Activated effector memory CD4-positive, alpha-beta T cell treated with anti-CD3 and anti-CD28 coated beads, Interleukin-2, amount 50 U/mL, for 16 hours (primary cell): ENCODE data around the gene ZNF689.
"Not testable (repeated sequence)": the region's sequence is repeated elsewhere in the genome, so short reads cannot be mapped to it uniquely, and the experiment has no call there.

Source experiments
- DNase-seq: peaks from one replicate; pipeline ENCODE4 v3.0.0-alpha.2; 2020

ZNF689 gene

DNA sequence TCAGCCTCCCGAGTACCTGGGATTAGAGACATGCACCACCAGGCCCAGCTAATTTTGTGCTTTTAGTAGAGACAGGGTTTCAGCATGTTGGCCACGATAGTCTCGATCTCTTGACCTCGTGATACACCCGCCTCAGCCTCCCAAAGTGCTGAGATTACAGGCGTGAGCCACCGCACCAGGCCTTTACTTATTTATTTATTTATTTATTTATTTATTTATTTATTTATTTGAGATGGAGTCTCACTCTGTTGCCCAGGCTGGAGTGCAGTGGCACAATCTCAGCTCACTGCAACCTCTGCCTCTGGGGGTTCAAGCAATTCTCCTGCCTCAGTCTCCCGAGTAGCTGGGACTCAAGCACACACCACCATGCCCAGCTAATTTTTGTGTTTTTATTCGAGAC lies 19.3 kb downstream of the ZNF689 start:
- DNase-seq = not testable (repeated sequence)

- DNase-seq = not testable (repeated sequence)
These were observed 20.6 kb downstream of the ZNF689 start for GRCh38 chr16:30589582-30589981.

GRCh38 chr16:30588651-30589050 lies 21.5 kb downstream of the ZNF689 start:
- DNase-seq = no peak

DNA sequence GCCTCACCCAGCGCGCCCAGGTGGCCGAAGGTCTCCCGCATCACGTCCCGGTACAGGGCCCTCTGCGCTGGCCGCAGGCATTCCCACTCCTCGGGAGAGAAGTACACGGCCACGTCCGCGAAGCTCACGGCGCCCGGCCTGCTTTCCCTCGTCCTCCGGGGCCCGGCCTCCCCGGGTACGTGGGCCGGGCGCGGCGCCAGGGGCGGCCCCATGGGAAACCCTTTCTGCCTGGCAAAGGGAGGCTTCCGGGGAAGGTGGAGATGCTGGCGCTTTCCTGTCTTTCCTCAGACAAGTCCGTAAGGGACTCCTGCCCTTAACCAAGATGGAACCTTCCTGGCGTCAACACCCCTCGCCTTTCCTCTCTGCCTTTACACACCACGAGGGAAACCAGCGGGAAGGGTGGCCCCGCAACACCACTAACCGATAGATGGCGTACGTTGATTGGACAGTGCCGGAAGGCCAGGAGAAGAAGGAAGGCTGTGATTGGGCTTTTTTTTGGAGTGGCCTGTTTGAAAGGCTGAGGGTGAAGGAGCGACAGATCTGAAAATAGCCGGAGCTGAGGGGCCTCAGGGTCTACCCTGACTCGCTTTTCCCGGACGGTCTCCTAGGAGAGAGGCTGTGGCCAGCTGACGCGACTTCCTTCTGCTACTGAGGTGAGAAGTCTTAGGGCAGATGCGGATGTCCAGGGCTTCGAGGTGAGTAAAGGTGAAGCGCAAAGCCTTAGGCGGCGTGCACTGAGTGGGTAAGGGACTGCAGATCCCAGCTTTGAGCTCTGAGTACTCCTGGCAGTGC lies 24.6 kb downstream of the ZNF689 start, which contains the start of gene ZNF785:
ZNF785 (minus strand) TSS at position 298 of the 792 bp plus-strand sequence; CDS start at position 212, 86 bp downstream.
- DNase-seq = peak; percentile 96

DNA sequence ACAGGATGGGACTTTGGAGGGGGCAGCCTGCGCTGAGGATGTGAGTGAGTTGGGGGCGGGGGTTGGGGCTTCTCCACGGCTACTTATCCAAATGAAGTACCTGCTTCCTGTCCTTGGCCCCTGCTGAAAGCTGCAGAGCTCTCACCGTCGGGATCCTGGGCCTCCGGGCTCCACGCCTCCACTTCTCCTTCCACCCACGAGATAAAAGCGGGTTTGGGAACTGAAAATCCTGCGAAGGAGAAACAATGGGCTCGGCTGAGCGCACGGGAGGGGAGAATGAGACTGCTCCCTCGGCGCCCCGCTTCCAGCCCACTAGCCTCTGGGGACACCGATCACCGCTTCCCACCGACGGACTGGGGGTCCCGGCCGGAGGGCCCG lies 25.2 kb downstream of the ZNF689 start:
- no peak for DNase-seq

DNA sequence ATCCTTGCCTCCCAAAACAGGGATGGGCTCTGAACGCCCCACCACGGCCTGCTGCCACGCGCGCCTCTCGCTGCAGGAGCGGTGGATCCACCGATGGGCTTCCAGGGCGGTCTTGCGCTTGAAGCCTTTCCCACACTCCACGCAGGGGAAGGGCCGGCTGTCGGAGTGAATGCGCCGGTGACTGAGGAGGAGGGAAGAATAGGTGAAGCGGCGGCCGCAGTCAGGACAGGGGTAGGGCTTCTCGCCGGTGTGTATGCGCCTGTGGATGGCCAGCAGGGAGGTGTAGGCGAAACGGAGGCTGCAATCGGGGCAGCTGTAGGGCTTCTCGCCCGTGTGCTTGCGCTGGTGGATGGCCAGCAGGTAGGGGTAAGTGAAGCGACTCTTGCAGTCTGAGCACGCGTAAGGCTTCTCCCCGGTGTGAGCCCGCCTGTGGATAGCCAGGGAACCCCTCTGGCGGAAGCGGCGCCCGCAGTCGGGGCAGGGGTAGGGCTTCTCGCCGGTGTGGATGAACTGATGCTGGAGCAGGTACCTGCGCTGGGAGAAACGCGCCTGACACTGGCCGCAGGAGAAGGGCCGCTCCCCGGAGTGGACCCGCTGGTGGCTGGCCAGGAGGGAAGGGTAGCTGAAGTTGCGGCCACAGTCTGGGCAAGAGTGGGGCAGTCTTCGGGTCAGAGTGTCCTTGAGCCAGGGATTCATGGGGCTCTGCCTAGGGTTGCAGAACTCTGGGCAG lies 27.4 kb downstream of the ZNF689 start:
- no peak for DNase-seq

GRCh38 chr16:30581457-30581856 lies 28.7 kb downstream of the ZNF689 start:
- no peak for DNase-seq

GRCh38 chr16:30574678-30575077 lies 35.5 kb downstream of the ZNF689 start:
- no peak for DNase-seq

DNA sequence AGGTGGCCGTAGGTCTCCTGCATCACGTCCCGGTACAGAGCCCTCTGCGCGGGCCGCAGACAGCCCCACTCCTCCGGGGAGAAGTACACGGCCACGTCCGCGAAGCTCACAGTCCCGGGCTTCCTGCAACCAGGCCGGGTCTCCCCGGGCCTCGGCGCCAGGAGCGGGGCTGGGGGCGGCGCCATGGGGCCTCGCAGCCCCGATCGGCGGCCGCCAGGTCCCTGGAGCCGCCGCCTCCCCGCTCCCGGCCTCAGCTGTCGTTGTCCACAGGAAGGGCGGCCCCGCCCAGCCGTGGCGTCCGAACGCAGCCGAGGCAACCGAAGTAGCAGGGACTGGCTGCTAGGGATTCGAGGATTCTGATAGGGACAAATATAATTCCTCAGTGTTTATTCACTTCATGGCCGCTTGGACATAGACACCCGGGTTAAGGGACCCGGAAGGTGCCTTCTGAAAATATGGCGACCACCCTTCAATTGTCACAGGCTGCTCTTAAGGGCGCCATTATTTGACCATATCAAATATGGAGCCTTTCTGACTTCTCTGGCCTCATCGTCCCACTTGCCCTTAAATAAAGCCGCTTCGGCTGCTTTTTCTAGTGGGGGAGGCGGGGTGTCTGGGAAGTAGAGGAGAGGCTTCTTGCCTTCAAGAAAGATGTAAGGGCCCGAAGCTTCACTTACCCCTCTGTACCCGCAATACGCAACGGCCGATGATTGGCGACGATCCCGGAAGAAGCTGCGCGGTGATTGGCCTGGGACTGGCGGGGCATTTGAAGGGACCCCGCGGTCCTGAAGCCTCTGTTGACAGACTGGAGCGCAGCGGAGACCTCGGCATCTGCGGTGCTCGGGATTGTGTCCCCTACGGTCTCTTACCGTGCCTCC lies 38.5 kb downstream of the ZNF689 start, which contains the start of gene ZNF688:
ZNF688 (minus strand) TSS at position 270 of the 878 bp plus-strand sequence; CDS start at position 185, 85 bp downstream.
- peak; percentile 98 for DNase-seq

GRCh38 chr16:30570636-30571444 lies 39.3 kb downstream of the ZNF689 start:
- no peak for DNase-seq

- DNase-seq = no peak
These were observed 40.2 kb downstream of the ZNF689 start for GRCh38 chr16:30569746-30570635.

DNA sequence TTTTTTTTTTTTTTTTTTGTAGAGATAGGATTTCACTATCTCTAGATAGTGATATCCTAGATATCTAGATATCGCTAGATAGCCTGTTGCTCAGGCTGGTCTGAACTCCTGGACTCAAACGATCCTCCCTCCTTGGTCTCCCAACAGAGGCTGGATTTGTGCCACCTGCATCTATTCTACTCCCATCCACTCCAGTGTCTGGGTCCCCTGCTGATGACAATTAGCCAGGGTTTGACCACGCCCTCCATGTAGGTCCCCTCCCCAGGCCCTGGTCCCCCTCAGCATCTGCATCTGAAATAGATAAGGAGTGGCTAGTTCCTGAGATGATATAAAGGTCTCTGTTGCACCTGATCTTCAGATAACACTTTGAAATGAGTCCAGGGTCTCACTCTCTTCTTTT lies 40.9 kb downstream of the ZNF689 start:
- no peak for DNase-seq

GRCh38 chr16:30567991-30568638 lies 42.1 kb downstream of the ZNF689 start:
- DNase-seq = peak; percentile 80

DNA sequence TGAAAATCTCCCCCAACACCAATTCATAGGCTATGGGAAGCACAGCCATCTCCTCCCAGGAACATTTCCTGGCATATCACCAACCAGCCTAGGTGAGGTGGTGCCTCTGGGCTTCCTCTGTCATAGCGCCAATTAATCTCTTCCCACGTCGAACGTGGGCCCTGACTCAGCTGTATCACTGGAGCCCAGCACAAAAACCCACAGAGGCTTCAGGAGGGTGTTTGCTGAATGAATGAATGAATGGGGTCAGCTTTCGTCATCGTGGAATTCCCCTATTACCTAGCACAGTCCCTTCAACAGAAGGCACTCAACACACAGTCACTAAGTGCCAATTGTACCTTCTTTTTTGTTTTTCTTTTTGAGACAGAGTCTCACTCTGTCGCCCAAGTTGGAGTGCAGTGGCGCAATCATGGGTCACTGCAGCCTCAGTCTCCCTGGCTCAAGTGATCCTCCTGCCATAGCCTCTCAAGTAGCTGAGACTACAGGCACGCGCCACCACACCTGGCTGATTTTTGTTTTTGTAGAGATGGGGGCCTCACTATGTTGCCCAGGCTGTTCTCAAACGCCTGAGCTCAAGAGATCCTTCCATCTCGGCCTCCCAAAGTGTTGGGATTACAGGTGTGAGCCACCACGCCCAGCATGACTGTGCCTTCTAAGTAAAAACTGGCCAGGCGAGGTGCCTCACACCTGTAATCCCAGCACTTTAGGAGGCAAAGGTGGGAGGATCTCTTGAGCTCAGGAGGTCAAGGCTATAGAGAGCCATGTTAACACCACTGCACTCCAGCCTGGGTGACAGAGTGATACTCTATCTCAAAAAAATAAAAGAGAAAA lies 42.8 kb downstream of the ZNF689 start:
- DNase-seq = peak; percentile 90

DNA sequence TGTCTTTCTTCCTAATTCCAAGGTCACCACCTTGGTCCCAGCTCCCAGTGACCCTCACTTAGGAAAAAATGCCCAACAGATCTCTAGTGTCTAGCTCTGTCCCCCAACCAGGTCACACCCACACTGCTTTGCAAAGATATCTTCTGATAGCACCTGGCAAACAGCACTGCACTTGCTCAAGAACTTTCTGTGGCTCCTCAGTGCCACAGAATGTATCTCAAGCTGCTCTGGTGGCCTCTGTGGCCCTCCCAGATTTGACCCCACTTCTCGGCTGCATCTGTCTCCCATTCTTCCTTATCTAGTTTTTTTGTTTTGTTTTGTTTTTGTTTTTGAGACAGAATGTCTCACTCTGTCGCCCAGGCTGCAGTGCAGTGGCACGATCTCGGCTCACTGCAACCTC lies 43.7 kb downstream of the ZNF689 start:
- no peak for DNase-seq

DNA sequence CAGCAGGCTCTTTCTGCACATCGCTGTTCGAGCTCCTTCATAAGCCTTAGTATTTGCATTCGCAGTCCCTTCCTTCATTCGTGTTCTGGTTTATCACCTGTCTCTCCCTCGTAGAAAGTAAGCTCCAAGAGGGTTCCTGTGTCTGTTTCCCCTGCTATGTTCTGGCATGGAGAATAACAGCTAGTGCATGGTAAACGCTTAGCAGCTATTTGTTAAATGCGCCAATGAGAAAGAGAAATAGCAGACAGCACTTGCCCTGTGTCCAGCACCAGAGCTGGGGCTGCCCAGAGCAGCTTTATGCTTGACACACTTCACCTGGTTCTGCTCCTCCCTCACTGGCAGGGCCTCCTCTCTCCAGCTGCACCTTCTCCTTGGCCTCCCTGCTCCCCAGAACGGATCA lies 44.2 kb downstream of the ZNF689 start:
- no peak for DNase-seq

DNA sequence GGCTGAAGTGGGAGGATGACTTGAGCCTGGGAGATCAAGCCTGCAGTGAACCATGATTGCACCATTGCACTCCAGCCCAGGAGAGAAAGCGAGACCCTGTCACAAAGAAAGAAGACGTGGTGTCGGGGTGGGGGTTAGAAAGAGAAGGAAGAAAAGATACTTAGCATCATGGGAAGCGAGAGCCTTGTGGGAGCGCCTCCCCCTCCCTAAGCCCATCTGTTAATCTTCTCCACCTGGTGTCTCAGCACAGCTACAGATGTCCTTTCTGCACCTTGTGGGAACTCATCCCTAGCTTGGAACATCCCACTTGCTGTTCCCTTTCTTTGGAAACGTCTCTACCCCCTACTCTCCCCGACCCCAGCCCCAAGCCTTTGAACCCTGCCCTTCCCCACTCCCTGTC lies 44.7 kb downstream of the ZNF689 start:
- DNase-seq = no peak

DNA sequence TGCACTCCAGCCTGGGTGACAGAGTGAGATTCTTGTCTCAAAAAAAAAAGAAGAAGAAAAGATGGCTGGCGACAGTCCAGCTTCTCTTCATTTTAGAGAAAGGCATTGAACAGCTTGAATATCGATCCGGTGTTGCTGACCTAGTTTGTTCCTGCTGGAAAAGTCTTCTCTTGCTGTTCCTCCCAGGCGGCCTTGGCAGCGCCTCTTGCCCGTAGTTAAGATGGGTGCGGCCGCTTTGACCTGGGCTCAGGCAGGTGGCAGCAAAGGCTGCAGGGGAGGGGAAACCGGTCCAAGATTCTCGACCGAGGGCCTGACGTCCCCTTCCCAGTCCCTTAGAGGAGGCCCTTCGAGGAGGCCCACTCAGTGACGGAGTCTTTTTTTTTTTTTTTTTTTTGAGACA lies 48.2 kb downstream of the ZNF689 start:
- no peak for DNase-seq

DNA sequence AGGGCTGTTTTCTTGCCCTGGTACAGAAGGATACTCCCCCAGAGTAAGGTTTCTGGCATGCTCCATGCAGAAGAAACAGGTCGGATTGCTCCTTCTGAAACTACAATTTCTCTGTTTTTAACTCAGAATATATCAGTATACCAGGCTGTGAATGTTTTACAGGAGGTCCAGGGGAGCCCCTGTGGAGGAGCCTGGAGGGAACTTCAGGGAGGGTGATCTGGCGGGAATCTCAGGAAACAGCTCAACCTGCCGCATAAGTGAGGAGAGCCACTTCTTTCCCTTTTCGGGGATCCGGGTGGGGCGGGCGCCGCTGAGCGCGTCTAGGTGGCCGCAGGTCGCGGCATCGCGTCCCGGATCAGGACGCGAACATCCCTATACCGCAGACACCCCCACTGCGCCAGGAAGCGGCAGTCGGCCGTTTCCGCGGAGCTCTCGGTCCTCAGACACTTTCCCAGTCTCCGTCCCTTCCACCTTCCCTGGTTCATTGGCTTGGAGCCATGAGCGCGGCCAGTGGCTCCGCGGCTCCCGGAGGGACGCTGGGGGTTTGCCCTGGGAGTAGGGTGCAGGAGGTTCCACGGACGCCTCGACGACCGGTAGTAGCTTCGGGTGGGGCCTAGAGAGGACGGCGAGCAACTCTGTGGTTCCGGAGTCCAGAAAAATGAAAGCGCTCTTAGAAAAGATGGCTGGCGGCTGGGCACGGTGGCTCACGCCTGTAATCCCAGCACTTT lies 48.9 kb downstream of the ZNF689 start:
- no peak for DNase-seq
